Activated CD8-positive, alpha-beta T cell treated with anti-CD3 and anti-CD28 coated beads for 36 hours (primary cell): ENCODE results near the gene IL1RAP. TPM values are rescaled to one million over a fixed set of nuclear protein-coding genes. Genes with fewer than 3 reads are reported as not detected.

Experiments
- ATAC-seq: fragments of 200-7000 bp; cut with Tn5 transposase; one replicate; pipeline ENCODE4 v1.10.0; 2021; ENCODE audit warnings: mild to moderate bottlenecking, moderate library complexity
- CTCF ChIA-PET: fragments of 350-600 bp; sonication (Branson Sonifier 250); formaldehyde crosslinking; loops from one replicate; lab custom pipeline; 2021; ENCODE audit warnings: antibody characterized with exemption; lab: Charles Lee
- POLR2A ChIA-PET: fragments of 350-600 bp; sonication (Branson Sonifier 250); formaldehyde crosslinking; loops from one replicate; lab custom pipeline; 2021; ENCODE audit warnings: antibody characterized with exemption; lab: Charles Lee
- DNase-seq: peaks from one replicate; pipeline ENCODE4 v3.0.0-alpha.2; 2020
- H3K27ac Mint-ChIP-seq: one replicate; pipeline ENCODE4 v1.8.0; 2021; ENCODE audit warnings: mild to moderate bottlenecking, mixed read lengths
- H3K27me3 Mint-ChIP-seq: one replicate; pipeline ENCODE4 v1.8.0; 2021; ENCODE audit warnings: mixed read lengths
- H3K36me3 Mint-ChIP-seq: one replicate; pipeline ENCODE4 v1.8.0; 2021; ENCODE audit warnings: low read depth, mixed read lengths
- H3K4me1 Mint-ChIP-seq: one replicate; pipeline ENCODE4 v1.8.0; 2021; ENCODE audit warnings: low read depth, mixed read lengths
- H3K4me3 Mint-ChIP-seq: one replicate; pipeline ENCODE4 v1.8.0; 2021; ENCODE audit warnings: mild to moderate bottlenecking, moderate library complexity, mixed read lengths
- H3K9me3 Mint-ChIP-seq: one replicate; pipeline ENCODE4 v1.8.0; 2021; ENCODE audit warnings: mixed read lengths
- CTCF ChIP-seq: fragments of 200-600 bp; IDR thresholded peaks from one replicate; pipeline ENCODE4 v1.8.0; 2022; ENCODE audit warnings: antibody characterized with exemption, mild to moderate bottlenecking
- intact Hi-C: fragments of 100-400 bp; cut with micrococcal nuclease; formaldehyde crosslinking; loops from one replicate; pipeline ENCODE4 v1.10.0; 2022
- total RNA-seq, 2 experiments: library from RNA; stranded (reverse); gene quantifications; one replicate each; pipeline ENCODE4 v1.2.3, GENCODE V29; 2021

Gene IL1RAP
- total RNA-seq, 2 experiments from 2014 or later: 18.8 to 20.2 TPM

- Mint-ChIP-seq H3K9me3 (peaks cover 6% of the 10 kb centered on the region), H3K4me1 (peaks cover 50% of the 10 kb centered on the region), H3K27me3 (no peaks in the 10 kb centered on the region), H3K27ac (no peak overlapping the region), H3K36me3 (peaks cover 26% of the 10 kb centered on the region), H3K4me3 (no peak overlapping the region)
- ChIA-PET POLR2A (interaction anchor here (0.9 to 1.2 kb wide), 2 partner anchors 8 to 11 kb away, joined by 3 read pairs; no protein-coding TSS in a partner anchor), CTCF (no interaction called here)
- no peak for TF ChIP-seq CTCF
- intact Hi-C loops: no loop called here
- ATAC-seq (no peak), DNase-seq (no peak)
Measured at GRCh38 chr3:190582667-190583066, 68.8 kb downstream of the IL1RAP start.

- H3K4me3 Mint-ChIP-seq: peak overlapping the region; percentile 55
- H3K27ac Mint-ChIP-seq: peak overlapping the region; percentile 96
- ATAC-seq: peak; percentile 88
- H3K27me3 Mint-ChIP-seq: no peaks in the 10 kb centered on the region
- peaks cover 46% of the 10 kb centered on the region for H3K4me1 Mint-ChIP-seq
- H3K36me3 Mint-ChIP-seq: peaks cover 27% of the 10 kb centered on the region
- POLR2A ChIA-PET: interaction anchor here (1.0 kb wide), 1 partner anchor 72 kb away, joined by 4 read pairs; the partner anchor contains the start of gene IL1RAP
- intact Hi-C loops: loop anchor here (1.0 to 5.0 kb wide), 4 partner anchors 20 to 111 kb away; partner anchors contain the start of gene IL1RAP
- H3K9me3 Mint-ChIP-seq: no peaks in the 10 kb centered on the region
- peak; percentile 87 for DNase-seq
- TF ChIP-seq CTCF: no peak
- CTCF ChIA-PET: interaction anchor here (1.1 to 1.2 kb wide), 3 partner anchors 15 to 71 kb away, joined by 3 read pairs; no protein-coding TSS in a partner anchor
Measured at GRCh38 chr3:190585805-190586630, 72.1 kb downstream of the IL1RAP start.

DNA sequence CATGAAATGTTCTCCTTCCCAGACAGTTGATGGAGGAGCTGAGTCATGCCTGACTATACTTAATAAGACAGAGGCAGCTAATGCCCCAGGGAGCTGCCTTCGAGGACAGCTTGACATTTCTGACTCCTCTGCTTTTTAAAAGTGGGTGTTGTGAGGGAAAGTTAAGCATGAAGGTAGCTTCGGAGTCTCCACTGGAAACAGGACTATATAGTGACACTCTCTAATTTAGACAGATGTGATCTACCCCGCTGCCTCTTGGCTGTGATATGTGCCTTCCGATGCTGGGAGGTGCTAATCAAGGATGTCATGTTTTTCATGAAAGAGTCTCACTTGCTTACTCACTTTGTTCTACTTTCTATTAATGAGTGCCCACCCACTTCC lies 72.7 kb downstream of the IL1RAP start:
- TF ChIP-seq CTCF: no peak
- peak overlapping the region; percentile 96 for H3K27ac Mint-ChIP-seq
- peak overlapping the region; percentile 55 for H3K4me3 Mint-ChIP-seq
- ChIA-PET POLR2A (interaction anchor here (1.0 kb wide), 1 partner anchor 73 kb away, joined by 4 read pairs; the partner anchor contains the start of gene IL1RAP), CTCF (interaction anchor here (1.1 to 1.7 kb wide), 5 partner anchors 15 to 110 kb away, joined by 3 to 6 read pairs (median 3); partner anchors contain the start of gene IL1RAP)
- intact Hi-C loops: loop anchor here (1.0 to 5.0 kb wide), 4 partner anchors 20 to 111 kb away; partner anchors contain the start of gene IL1RAP
- no peaks in the 10 kb centered on the region for H3K27me3 Mint-ChIP-seq
- peak; percentile 66 for DNase-seq
- ATAC-seq: peak; percentile 76
- H3K9me3 Mint-ChIP-seq: no peaks in the 10 kb centered on the region
- peaks cover 42% of the 10 kb centered on the region for H3K4me1 Mint-ChIP-seq
- peaks cover 27% of the 10 kb centered on the region for H3K36me3 Mint-ChIP-seq

DNA sequence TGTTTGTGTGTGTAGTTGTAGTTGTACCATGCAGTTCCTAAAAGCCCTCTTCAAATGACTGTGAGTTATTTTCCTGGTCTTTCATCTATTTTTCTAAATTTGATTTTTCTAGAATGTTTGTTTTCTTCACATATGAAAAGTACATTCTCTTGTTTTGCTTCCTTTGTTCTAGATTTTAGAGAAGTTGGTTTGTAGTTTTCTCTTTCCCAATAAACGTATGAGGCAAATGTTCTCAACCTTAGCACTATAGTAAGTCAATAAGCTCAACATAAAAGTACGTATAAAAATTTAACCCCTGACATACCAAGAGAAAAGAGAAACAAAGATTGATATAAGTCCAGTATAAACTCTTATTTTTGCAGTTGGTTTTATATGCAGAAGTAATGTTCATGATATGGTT lies 74.7 kb downstream of the IL1RAP start:
- peak overlapping the region; percentile 43 for H3K27ac Mint-ChIP-seq
- peaks cover 40% of the 10 kb centered on the region for H3K4me1 Mint-ChIP-seq
- H3K9me3 Mint-ChIP-seq: no peaks in the 10 kb centered on the region
- TF ChIP-seq CTCF: no peak
- no peak overlapping the region for H3K4me3 Mint-ChIP-seq
- peaks cover 24% of the 10 kb centered on the region for H3K36me3 Mint-ChIP-seq
- ChIA-PET POLR2A (no interaction called here), CTCF (no interaction called here)
- no peak for DNase-seq
- no peak for ATAC-seq
- no peaks in the 10 kb centered on the region for H3K27me3 Mint-ChIP-seq
- intact Hi-C loops: loop anchor here (5.0 kb wide), 1 partner anchor 109 kb away; no protein-coding TSS in a partner anchor
